Osteocyte (in vitro differentiated cells): ENCODE data around the gene FAIM2. TPM values are rescaled to one million over a fixed set of nuclear protein-coding genes. Genes with fewer than 3 reads are reported as not detected.

Source experiments
- DNase-seq: peaks from one replicate; pipeline ENCODE4 v3.0.0; 2021; ENCODE audit warnings: mixed read lengths; ENCODE audit not compliant: unreplicated experiment; ENCODE audit errors: extremely low spot score
- H3K27ac Mint-ChIP-seq: one replicate; pipeline ENCODE4 v1.8.0; 2021; ENCODE audit warnings: mild to moderate bottlenecking, mixed read lengths; ENCODE audit not compliant: unreplicated experiment
- H3K27me3 Mint-ChIP-seq: one replicate; pipeline ENCODE4 v1.8.0; 2021; ENCODE audit warnings: mixed read lengths; ENCODE audit not compliant: unreplicated experiment
- H3K36me3 Mint-ChIP-seq: one replicate; pipeline ENCODE4 v1.8.0; 2021; ENCODE audit warnings: mixed read lengths; ENCODE audit not compliant: unreplicated experiment
- H3K4me1 Mint-ChIP-seq: one replicate; pipeline ENCODE4 v1.8.0; 2021; ENCODE audit warnings: mixed read lengths; ENCODE audit not compliant: unreplicated experiment
- H3K4me3 Mint-ChIP-seq: one replicate; pipeline ENCODE4 v1.8.0; 2021; ENCODE audit warnings: mild to moderate bottlenecking, moderate library complexity, mixed read lengths; ENCODE audit not compliant: unreplicated experiment
- H3K9me3 Mint-ChIP-seq: one replicate; pipeline ENCODE4 v1.8.0; 2021; ENCODE audit warnings: mixed read lengths; ENCODE audit not compliant: unreplicated experiment
- total RNA-seq: library from RNA; stranded (reverse); gene quantifications from 2 replicates; pipeline ENCODE4 v1.2.1, GENCODE V29; 2021
- TF ChIP-seq, protein P1 (sequence below): fragments of 200-600 bp; sonication (generic); IDR thresholded peaks from 2 replicates; pipeline ENCODE4 v1.5.0; 2021; ENCODE audit warnings: antibody characterized with exemption, mild to moderate bottlenecking, moderate library complexity

The FAIM2 gene
- total RNA-seq, 1 donor from 2014 or later = 1.5 TPM

DNA sequence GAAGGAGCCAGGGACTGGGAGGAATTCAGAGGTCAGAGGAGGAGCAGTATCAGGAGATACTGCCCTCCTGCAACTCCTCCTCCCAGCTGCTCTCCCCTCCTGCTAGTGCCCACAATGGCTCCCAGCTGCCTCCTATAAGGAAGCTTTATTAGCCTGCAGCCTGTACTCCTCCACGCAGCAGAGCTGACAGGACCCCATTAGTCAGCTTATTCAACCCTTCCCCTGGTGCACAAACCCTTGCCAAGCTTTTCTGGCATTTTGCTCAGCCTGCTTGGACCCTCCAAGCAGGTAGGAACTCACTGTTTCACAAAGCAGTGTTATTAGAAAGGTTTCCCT, 39.9 kb upstream of the FAIM2 start:
- Mint-ChIP-seq H3K4me3 (no peak overlapping the region), H3K27me3 (no peaks in the 10 kb centered on the region), H3K9me3 (no peaks in the 10 kb centered on the region), H3K36me3 (no peaks in the 10 kb centered on the region), H3K4me1 (peaks cover 8% of the 10 kb centered on the region), H3K27ac (no peak overlapping the region)
- TF ChIP-seq, protein P1, sequence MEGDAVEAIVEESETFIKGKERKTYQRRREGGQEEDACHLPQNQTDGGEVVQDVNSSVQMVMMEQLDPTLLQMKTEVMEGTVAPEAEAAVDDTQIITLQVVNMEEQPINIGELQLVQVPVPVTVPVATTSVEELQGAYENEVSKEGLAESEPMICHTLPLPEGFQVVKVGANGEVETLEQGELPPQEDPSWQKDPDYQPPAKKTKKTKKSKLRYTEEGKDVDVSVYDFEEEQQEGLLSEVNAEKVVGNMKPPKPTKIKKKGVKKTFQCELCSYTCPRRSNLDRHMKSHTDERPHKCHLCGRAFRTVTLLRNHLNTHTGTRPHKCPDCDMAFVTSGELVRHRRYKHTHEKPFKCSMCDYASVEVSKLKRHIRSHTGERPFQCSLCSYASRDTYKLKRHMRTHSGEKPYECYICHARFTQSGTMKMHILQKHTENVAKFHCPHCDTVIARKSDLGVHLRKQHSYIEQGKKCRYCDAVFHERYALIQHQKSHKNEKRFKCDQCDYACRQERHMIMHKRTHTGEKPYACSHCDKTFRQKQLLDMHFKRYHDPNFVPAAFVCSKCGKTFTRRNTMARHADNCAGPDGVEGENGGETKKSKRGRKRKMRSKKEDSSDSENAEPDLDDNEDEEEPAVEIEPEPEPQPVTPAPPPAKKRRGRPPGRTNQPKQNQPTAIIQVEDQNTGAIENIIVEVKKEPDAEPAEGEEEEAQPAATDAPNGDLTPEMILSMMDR = no peak
- no peak for DNase-seq

DNA sequence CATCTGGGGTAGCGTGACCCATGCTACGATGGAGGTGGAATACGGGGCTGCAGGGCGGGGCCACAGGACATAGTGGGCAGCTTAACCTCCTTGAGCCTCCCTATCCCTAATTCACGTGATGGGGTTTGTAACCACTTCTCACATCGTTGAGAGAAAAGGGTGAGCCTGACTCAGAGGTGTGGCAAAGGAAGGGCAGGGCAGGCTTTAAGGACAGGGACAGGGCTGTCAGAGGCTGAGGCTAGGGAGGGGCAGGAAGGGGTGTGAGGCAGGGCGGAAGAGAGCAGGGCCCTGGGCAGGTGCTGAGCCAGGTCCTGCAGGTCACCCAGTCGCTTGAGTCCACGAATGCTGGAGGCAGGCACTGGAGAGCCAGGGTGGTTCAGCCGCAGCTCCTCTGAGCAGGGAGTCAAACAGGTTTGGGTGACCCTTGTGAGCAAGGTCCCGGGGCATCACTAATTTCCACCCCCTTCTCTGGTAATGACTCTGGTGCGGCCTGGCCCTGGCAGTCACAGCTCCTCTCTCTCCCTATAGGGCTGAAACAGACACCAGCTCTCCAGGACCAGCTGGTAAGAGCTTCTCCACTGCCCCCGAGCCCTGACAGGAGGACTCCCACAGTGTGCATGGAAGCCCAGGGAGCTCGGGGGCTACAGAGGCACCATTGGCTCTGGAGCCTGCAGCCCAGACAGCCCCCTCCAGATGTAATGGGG, 39.4 kb upstream of the FAIM2 start:
- Mint-ChIP-seq H3K27me3 (no peaks in the 10 kb centered on the region), H3K4me3 (no peak overlapping the region), H3K4me1 (peaks cover 8% of the 10 kb centered on the region), H3K9me3 (no peaks in the 10 kb centered on the region), H3K27ac (no peak overlapping the region), H3K36me3 (no peaks in the 10 kb centered on the region)
- no peak for DNase-seq
- TF ChIP-seq, protein P1 = no peak

- Mint-ChIP-seq H3K36me3 (no peaks in the 10 kb centered on the region), H3K4me3 (no peak overlapping the region), H3K4me1 (peaks cover 8% of the 10 kb centered on the region), H3K27me3 (no peaks in the 10 kb centered on the region), H3K9me3 (no peaks in the 10 kb centered on the region), H3K27ac (no peak overlapping the region)
- TF ChIP-seq, protein P1 = no peak
- DNase-seq = no peak
Measured at GRCh38 chr12:49942512-49942893, 38.8 kb upstream of the FAIM2 start.

DNA sequence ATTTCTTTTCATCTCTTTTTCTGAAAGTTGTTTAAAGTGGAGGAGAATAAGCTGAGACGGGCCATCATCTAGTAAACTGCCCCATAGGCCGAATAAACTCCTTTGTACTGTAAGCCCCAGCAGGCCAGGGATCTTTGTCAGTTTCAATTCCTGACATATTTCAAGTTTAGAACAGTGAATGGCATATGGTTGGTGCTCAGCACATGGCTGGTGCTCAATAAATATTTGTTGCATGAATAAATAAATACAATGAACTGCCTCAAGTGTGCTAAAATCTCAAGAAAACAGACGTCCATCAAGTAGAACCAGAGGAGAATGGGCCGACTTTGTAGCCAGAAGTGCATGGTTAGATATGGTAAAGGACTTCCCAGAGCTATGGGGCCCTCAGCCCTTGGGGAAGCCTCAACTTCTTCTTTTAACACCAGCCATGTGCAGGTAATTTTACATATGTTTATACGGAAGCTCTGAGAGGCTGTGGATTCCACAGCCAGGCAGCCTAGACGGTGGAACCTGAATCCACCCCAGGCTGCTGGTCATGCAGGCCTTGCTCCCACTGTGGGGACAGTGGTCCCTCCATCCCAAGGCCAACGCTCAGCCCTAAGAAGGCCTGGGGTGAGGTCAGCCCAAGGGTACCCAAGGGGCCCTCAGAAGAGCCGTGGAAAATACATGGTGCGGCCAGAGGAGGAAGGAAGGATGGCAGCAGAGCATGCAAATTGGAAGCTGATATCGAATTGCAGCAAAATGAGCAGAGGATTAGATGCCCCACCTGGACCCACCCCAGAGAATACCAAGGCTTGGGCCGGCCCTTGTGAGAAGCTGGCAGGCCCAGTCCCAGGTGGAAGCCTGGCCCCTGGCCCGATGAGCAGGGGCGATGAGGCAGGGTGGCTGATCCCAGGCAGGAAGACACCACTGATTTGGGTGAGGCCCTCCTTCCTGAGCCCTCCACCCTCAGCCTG, 38.1 kb upstream of the FAIM2 start:
- Mint-ChIP-seq H3K9me3 (no peaks in the 10 kb centered on the region), H3K36me3 (no peaks in the 10 kb centered on the region), H3K4me3 (no peak overlapping the region), H3K27me3 (no peaks in the 10 kb centered on the region), H3K27ac (no peak overlapping the region), H3K4me1 (peaks cover 8% of the 10 kb centered on the region)
- no peak for DNase-seq
- TF ChIP-seq, protein P1 = no peak

DNA sequence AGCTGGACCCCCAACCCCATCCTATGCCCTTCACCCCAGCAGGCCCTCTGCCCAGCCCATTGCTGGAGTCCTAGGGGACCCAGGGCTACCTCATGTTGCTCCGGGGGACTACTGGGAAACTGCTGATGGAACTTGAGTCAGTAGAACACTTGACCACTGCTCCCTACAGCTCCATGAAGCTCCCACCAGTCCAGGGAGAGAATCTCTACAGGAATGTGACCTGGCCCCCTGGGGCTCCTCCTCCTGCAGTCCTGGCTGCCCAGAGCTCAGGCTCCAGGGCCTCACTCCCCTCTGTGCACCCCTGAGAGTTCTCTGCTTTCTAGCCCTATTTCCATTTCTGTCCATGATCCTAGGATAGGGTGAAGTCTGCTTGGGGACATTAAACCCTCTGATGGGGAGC, 36.0 kb upstream of the FAIM2 start:
- H3K36me3 Mint-ChIP-seq = no peaks in the 10 kb centered on the region
- H3K9me3 Mint-ChIP-seq = peaks cover 5% of the 10 kb centered on the region
- H3K4me1 Mint-ChIP-seq = peaks cover 1% of the 10 kb centered on the region
- TF ChIP-seq, protein P1 = no peak
- H3K27ac Mint-ChIP-seq = no peak overlapping the region
- no peak for DNase-seq
- H3K27me3 Mint-ChIP-seq = no peaks in the 10 kb centered on the region
- H3K4me3 Mint-ChIP-seq = no peak overlapping the region
